AML-193 (cell line): Measurements from ENCODE around the gene ISG20.
A peak's percentile ranks its signal among the peaks of the same experiment; 100 is the strongest.

Source experiments
- DNase-seq, 2 experiments: peaks; one replicate each; lab custom pipeline; 2025; lab: John Stamatoyannopoulos, UW

Gene ISG20

DNA sequence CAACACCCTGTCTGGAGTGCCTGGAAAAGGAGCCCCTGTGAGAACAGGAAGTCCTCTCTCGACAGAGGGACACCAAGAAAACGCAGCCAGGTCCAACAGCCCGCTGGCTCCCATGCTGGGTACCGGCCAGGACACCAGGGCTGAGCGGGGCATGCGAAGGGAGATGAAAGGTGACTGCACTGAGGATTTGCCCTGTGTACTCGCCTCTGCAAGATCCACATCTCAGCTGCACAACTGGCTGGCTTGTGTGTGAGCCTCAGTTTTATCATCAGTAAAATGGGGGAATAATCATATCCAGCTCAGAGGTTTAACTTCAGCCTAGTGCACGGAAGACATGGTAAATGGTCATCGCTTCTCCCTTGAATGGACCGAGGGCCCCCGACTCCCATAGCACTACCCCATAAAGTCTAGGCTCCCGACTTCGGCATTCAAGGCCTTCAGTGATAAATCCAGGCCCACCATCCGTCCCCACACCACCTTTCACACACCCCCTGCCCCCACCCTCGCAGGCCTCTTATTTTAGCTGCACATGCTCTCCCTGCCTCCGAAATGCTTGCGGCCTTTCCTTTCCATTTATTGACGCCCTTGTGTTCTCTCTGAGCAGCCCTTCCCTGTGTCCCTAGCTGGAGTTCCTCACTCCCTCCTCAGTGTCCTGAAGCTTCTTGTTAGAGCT is 15.8 kb downstream of the ISG20 start:
- no peak for DNase-seq

GRCh38 chr15:88655103-88655553 is 16.3 kb downstream of the ISG20 start:
- no peak for DNase-seq

DNA sequence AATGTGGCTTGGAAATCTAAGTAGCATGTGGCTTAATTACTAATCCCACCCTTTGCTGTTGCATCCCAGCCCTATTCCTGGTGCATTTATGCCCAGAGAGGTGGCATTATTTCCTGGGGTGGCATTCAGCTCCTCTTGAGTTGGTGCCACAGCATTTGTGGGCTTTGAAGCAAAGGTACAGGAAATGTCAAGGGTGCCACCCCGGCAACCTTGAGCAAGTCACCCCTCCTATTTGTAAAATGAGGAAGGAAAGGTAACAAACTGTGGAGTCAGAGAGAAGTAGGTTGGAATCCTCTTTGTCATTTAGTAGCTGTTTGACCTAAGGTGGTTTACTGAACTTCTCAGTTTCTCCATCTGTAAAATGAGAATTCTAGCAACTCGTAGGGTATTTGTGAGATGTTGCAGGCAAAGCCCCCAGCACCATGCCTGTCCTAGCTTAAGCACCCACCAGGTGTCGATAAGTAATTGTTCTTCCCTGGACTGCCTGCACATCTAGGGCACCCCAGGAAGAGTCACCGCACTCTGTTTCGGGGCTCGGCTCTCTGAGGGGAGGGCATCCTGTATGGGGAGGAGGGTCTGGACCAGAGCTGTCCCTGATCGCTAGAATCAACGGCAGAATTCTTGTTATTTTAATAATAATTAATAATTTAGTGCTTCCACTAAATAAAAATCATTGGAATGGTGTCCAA is 17.1 kb downstream of the ISG20 start:
- no peak for DNase-seq

GRCh38 chr15:88656760-88657221 is 18.0 kb downstream of the ISG20 start:
- no peak for DNase-seq

DNA sequence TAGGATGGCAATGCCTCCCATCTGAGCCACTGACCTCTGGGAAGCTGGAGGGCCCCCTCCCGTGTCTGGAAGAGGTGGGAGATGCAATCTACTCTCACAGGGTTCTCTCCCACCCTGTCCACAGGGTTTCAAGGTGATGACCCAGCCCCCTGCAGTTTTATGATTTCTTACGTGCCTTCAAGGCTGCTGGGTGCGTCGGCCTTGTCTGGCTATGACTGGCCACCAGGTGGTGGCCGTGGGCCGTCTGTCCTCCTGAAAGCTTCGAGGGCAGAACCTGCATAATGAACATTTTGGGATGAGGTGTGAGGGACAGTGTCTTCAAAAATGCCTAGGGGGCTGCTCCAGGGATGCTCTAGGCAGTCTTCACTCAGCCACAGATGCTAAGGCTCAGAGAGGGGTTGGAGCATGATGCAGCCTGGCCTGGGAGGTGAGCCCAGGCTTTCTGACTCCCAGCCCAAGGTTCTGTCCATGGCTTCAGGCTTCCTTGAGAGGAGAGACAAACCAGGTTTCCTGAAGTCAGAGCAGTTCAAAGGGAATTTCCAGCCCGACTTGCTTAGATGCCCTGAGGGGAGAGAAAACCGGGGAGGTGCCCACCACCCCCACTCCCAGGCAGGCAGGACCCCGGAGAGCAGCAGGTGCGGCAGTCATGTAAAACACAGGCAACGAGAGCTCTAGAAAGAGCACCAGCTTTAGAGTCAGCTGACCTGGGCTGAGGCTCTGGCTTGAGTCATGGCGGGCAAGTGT is 18.7 kb downstream of the ISG20 start:
- DNase-seq, result no peak

GRCh38 chr15:88658070-88658965 is 19.5 kb downstream of the ISG20 start:
- no peak for DNase-seq

DNA sequence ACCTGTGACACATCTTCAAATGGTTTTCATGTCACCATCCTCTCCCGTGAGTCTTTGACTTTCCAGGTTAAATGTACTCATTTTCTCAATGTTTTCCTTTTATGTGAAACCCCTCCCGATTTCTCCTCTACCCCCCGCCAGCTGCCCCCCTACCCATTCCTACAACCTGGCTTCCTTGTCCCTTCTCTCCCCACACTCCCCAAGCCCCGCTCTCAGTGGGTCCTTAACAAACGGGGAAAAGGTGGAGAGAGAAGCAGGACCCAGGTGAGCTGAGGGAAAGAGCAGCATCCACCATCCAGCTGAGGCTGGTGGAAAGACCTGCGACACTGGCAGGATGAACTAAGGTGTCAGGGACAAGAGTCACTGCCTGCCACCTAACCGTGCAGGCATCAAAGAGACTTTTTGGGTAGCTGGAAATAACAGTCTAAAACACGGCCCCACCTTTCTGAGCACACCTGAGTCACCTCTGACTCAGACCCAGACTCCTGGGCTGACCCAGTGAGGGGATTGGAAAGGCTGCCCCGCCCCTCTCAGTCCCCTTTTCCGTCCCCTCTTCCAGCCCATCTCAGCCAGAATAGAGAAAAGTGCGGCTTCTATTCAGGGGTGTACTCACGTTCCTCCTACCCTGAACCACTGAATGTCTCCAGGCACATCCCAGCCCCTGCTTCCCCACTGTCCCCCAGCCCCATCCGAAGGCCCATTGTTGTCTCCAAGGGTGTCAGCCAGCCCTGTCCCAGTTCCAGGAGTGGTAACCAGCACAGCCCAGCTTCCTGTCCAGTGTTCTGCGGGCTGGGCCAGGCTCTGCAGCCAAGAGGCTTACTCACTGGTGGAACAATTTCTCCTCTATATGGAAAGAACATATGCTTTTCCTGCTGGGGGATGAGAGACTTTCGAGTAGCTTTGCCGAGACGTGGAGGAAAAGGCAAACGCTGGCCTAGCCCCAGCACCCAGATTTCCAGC is 20.4 kb downstream of the ISG20 start:
- no peak for DNase-seq

DNA sequence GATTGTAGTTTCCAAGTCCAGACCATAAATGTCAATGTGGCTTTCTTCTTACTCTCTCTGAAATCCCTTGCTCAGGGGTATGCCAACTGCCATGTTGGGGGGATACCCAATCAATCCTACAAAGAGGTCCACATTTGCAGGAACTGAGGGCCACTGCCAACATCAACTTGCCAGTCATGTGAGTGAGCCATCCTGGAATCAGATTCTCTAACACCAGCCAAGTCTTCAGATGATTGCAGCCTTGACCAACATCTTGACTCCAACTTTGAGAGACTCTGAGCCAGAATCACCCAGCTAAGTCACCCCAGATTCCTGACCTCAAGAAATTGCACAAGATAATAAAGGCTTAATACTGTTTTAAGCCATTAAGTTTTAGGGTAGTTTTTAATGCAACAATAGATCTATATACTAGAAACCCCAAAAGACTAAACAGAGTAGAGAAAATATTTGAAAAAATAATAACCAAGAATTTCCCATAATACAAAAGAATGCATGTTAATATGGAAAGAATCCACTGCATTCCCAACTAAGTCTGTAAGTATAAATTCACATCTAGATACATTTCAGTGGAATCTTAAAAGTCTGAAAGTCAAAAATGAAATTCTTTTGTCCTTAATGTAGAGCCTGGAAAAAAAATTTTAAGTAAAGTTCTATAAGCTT is 22.4 kb downstream of the ISG20 start:
- DNase-seq, result no peak

GRCh38 chr15:88661761-88662556 is 23.1 kb downstream of the ISG20 start:
- DNase-seq, result no peak

- DNase-seq, result no peak
Measured at GRCh38 chr15:88663141-88663621, 24.4 kb downstream of the ISG20 start.

DNA sequence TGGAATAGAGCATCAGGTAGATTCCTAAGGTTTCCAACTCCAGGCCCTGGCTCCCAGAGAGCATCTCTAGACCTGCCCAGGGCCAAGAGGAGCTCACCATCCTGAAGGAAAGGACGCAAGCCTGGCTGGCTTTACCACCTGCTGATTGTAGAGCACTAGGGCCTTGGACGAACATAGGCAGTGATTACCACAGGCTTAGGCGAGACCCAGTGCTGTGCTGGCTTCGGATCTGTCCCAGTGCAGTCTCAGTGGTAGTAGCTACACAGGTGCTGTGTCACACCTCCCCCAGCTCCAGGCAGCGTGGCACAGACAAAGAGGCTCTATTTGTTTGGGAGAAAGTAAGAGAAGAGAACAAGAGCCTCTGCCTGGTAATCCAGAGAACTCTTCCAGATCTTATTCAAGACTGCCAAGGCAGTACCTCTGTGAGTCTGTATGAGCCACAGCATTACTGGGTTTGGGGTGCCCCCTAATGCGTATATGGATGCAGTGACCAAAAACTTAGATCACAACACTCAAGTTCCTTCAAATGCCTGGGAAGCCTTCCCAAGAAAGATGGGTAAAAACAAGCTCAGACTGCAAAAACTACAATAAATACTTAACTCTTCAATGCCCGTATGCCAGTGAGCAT is 25.4 kb downstream of the ISG20 start:
- peak; percentile 6 to 12 for DNase-seq

DNA sequence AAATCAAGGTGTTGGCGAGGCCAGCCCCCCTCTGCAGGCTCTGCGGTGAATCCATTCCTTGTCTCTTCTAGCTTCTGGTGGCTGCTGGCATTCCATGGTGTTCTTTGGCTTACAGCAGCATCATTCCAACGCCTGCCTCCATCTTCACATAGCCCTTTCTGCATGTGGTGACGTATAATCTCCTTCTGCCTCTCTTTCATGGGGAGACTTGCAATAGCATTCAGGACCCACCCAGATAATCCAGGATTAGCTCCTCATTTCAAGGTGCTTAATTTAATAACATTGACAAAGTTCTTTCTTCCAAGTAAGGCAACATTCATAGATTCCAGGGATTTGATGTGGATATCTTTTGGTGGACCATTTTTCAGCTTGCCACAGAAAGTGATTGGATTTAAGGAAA is 35.8 kb downstream of the ISG20 start:
- DNase-seq, result no peak

- DNase-seq, result no peak
Measured at GRCh38 chr15:88678755-88679154, 39.9 kb downstream of the ISG20 start.

DNA sequence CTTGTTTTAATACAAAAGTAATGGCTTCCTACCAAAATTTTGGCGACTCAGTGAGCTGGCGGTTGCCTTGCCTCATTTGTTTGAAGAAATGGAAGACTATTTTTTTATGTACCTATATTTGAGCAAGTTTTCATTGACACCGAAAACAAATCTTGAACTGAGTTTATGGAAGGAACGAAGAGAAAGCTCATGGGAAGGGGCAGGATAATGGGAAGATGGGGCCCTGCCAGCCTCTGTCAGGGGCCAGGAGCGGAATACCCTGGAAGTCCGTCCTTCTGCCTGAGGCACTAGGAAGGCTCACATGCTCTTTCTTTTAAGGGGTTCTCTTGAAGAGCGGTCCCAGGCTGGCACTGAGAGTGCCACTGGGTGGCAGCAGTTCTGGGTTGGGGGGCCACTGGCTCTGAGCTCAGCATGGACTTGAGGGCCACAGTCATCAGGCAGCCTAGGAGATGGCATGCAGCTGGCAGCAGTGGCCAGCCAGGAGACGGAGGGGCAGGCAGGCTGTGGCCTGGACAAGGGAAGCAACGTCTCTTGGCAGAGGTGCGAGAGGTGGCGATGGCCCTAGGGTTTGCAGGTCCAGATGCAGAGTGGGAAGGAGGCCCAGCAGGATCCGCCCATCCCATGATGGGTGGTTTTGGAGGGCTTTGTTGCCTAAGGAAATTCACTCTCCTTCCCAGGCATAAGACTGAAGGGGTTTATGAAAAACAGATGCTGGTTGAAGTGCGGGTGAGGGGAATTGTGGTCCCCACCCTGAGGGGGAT is 41.6 kb downstream of the ISG20 start:
- DNase-seq, result no peak

- DNase-seq, result no peak
Measured at GRCh38 chr15:88681610-88682221, 42.9 kb downstream of the ISG20 start.

GRCh38 chr15:88684345-88684744 is 45.5 kb downstream of the ISG20 start:
- no peak for DNase-seq

DNA sequence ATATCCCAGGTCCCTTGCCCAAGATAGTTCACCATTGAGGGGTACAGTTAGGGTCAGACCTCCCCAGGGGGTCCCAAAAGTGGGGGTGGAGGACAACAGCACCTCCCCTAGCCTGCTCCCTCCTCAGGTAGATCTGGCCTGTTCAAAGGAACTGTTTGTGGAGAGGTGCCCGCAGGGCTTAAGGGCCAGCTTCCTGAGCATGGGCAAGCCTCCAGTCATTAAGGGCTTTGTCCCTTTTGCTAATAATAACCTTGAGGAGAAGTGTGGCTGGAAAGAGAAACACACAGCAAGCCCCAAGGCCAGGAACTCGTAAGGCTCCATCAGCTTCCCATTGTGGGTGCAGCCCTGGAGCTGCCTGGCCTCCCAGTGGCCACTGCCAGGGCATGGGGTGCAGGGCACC is 47.4 kb downstream of the ISG20 start:
- no peak for DNase-seq
